SW480 (cell line): ENCODE results near the gene APLP2.

ENCODE experiments used
- DNase-seq: peaks from one replicate; pipeline ENCODE4 v3.0.0-alpha.2; 2016; ENCODE audit warnings: low spot score

APLP2 gene

GRCh38 chr11:130146796-130147195 is 77.1 kb downstream of the APLP2 start:
- peak; percentile 83 for DNase-seq

GRCh38 chr11:130148796-130149326 is 79.2 kb downstream of the APLP2 start:
- no peak for DNase-seq

GRCh38 chr11:130150790-130151189 is 81.1 kb downstream of the APLP2 start:
- no peak for DNase-seq

- DNase-seq, result no peak
These were observed 81.5 kb downstream of the APLP2 start for GRCh38 chr11:130151196-130151595.

- peak; percentile 70 for DNase-seq
These were observed 86.7 kb downstream of the APLP2 start for GRCh38 chr11:130156108-130157022.

- no peak for DNase-seq
These were observed 87.4 kb downstream of the APLP2 start for GRCh38 chr11:130157101-130157500.

GRCh38 chr11:130157840-130158239 is 88.1 kb downstream of the APLP2 start:
- no peak for DNase-seq

- DNase-seq, result no peak
These were observed 89.4 kb downstream of the APLP2 start for GRCh38 chr11:130159139-130159538.

- peak; percentile 79 for DNase-seq
These were observed 90.2 kb downstream of the APLP2 start, which contains the start of gene ST14 for GRCh38 chr11:130159657-130160497. Gene ST14 (plus strand): TSS chr11:130159782. CDS start chr11:130159980, 198 bp downstream.

- DNase-seq, result no peak
These were observed 90.9 kb downstream of the APLP2 start for GRCh38 chr11:130160498-130161155.

GRCh38 chr11:130161441-130162145 is 91.9 kb downstream of the APLP2 start:
- no peak for DNase-seq

- DNase-seq, result peak; percentile 57
These were observed 93.0 kb downstream of the APLP2 start for GRCh38 chr11:130162733-130163132.

GRCh38 chr11:130163346-130164220 is 93.9 kb downstream of the APLP2 start:
- peak; percentile 66 for DNase-seq

- DNase-seq, result no peak
These were observed 94.5 kb downstream of the APLP2 start for GRCh38 chr11:130164221-130164570.

GRCh38 chr11:130165601-130166456 is 96.1 kb downstream of the APLP2 start:
- no peak for DNase-seq

GRCh38 chr11:130166457-130166784 is 96.7 kb downstream of the APLP2 start:
- peak; percentile 89 for DNase-seq

- no peak for DNase-seq
These were observed 97.5 kb downstream of the APLP2 start for GRCh38 chr11:130167146-130167545.

GRCh38 chr11:130168105-130168504 is 98.4 kb downstream of the APLP2 start:
- DNase-seq, result no peak

GRCh38 chr11:130170345-130170744 is 100.7 kb downstream of the APLP2 start:
- no peak for DNase-seq

- no peak for DNase-seq
These were observed 101.8 kb downstream of the APLP2 start for GRCh38 chr11:130171534-130171933.
